ENCODE data around the gene SLC16A14. TPM values are rescaled to one million over a fixed set of nuclear protein-coding genes. Genes with fewer than 3 reads are reported as not detected.

SLC16A14 gene
- total RNA-seq, 1 donor from 2014 or later: 3.6 TPM

- Mint-ChIP-seq H3K27me3 (no peaks in the 10 kb centered on the region), H3K4me3 (ENCODE audit: low read depth) (no peak overlapping the region), H3K4me1 (ENCODE audit: low read depth) (no peaks in the 10 kb centered on the region), H3K27ac (no peak overlapping the region), H3K9me3 (ENCODE audit: low read depth) (no peaks in the 10 kb centered on the region), H3K36me3 (ENCODE audit: insufficient read depth) (peaks cover 8% of the 10 kb centered on the region)
- no peak for TF ChIP-seq CTCF (IDR thresholded peaks at IDR 0.05; ENCODE audit: unreplicated experiment)
- DNase-seq (ENCODE audit: low spot score, unreplicated experiment): no peak
These were observed 68.4 kb downstream of the SLC16A14 start for GRCh38 chr2:230000118-230000841.

- Mint-ChIP-seq H3K4me1 (ENCODE audit: low read depth) (no peaks in the 10 kb centered on the region), H3K9me3 (ENCODE audit: low read depth) (no peaks in the 10 kb centered on the region), H3K4me3 (ENCODE audit: low read depth) (no peak overlapping the region), H3K27me3 (no peaks in the 10 kb centered on the region), H3K36me3 (ENCODE audit: insufficient read depth) (peaks cover 7% of the 10 kb centered on the region), H3K27ac (no peak overlapping the region)
- DNase-seq (ENCODE audit: low spot score, unreplicated experiment): no peak
- no peak for TF ChIP-seq CTCF (IDR thresholded peaks at IDR 0.05; ENCODE audit: unreplicated experiment)
These were observed 71.2 kb downstream of the SLC16A14 start for GRCh38 chr2:229997565-229997964.

GRCh38 chr2:229996320-229996719 is 72.4 kb downstream of the SLC16A14 start:
- Mint-ChIP-seq H3K27me3 (no peaks in the 10 kb centered on the region), H3K4me1 (ENCODE audit: low read depth) (no peaks in the 10 kb centered on the region), H3K4me3 (ENCODE audit: low read depth) (no peak overlapping the region), H3K27ac (no peak overlapping the region), H3K36me3 (ENCODE audit: insufficient read depth) (peaks cover 6% of the 10 kb centered on the region), H3K9me3 (ENCODE audit: low read depth) (no peaks in the 10 kb centered on the region)
- TF ChIP-seq CTCF (IDR thresholded peaks at IDR 0.05; ENCODE audit: unreplicated experiment): no peak
- no peak for DNase-seq (ENCODE audit: low spot score, unreplicated experiment)

- no peaks in the 10 kb centered on the region for H3K27me3 Mint-ChIP-seq
- H3K27ac Mint-ChIP-seq: no peak overlapping the region
- no peaks in the 10 kb centered on the region for H3K9me3 Mint-ChIP-seq (ENCODE audit: low read depth)
- no peak for TF ChIP-seq CTCF (IDR thresholded peaks at IDR 0.05; ENCODE audit: unreplicated experiment)
- DNase-seq (ENCODE audit: low spot score, unreplicated experiment): no peak
- no peaks in the 10 kb centered on the region for H3K4me1 Mint-ChIP-seq (ENCODE audit: low read depth)
- no peak overlapping the region for H3K4me3 Mint-ChIP-seq (ENCODE audit: low read depth)
- peaks cover 6% of the 10 kb centered on the region for H3K36me3 Mint-ChIP-seq (ENCODE audit: insufficient read depth)
These were observed 75.5 kb downstream of the SLC16A14 start for GRCh38 chr2:229993236-229993635.

Other genes starting within 250 kb of the SLC16A14 start
- gene TRIP12, start 146.9 kb downstream of the SLC16A14 start, total RNA-seq: 228 TPM in 2 replicates
- 3.9 and 4.0 TPM in 2 replicates for gene FBXO36, start 146.4 kb downstream of the SLC16A14 start, total RNA-seq
- gene SP110, start 151.1 kb upstream of the SLC16A14 start, total RNA-seq: 5.1 and 5.8 TPM in 2 replicates
- 0.69 TPM in 1 of 2 replicates, not detected in the other for gene SP140, start 156.8 kb upstream of the SLC16A14 start, total RNA-seq

Data from progenitor cell of endocrine pancreas (in vitro differentiated cells).